DMS53 treated with DMSO at 0.1 percent for 48 hours (cell line): ENCODE data around the gene PPME1.

Source experiments
- DNase-seq: peaks from one replicate; lab custom pipeline; 2025; ENCODE audit not compliant: unreplicated experiment; lab: John Stamatoyannopoulos, UW

The PPME1 gene

DNA sequence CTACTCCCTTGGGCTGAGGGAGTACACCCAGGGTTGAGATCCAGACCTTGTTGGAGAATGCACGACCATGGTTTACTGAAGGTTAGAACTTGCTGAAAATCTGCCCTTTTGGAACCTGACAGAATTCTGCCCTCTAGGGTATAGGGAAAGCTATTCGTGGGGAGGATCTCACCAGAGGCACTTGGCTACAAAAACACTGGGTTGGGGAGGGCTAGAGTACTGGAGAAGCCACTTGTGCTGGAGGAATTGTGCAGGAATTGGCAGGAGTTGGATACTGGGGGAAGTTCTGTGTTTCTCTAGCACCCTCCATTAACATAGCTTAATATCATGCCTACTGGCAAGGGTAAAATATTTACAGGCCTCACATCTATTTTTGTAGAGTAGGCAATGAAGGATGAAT, 55.8 kb downstream of the PPME1 start:
- DNase-seq, result no peak

GRCh38 chr11:74232311-74232950, 61.3 kb downstream of the PPME1 start:
- no peak for DNase-seq

- no peak for DNase-seq
These were observed 62.6 kb downstream of the PPME1 start for GRCh38 chr11:74233683-74234082.

DNA sequence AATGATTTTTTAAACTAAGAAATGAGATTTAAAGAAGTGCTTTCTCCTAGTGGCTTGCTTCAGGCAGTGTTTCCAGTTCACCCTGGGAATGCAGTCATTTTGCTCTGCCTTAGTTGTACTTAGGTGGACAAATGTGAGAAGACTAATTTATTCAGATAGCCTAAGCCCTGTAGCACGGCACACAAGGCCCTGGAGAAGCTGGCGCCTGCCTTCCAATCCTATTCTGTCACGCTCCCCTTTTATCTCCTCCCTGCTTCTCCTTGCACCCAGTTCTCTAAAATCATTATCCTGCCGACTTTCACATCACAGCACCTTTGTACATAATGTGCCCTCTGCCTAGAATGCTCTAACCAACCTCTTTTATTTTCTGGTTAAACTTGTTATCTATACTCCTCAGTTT, 64.0 kb downstream of the PPME1 start:
- no peak for DNase-seq

DNA sequence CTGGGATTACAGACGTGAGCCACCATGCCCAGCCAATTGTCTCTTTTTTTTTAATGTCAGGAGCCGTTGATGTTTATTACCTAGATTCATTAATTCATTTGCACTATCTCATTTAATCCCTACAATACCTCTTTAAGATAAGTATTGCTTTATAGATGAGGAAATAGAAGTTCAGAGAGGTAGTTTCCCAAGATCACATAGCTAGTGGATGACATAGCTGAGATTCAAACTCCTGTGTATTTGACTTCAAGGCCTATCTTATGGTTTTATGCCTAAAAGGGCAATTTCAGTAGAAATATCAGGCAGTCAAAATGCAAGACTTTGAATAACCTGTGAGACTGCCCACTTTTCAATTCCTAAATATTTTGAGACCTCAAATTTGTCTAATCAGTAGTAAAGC, 66.5 kb downstream of the PPME1 start:
- DNase-seq, result no peak

- DNase-seq, result no peak
These were observed 67.2 kb downstream of the PPME1 start for GRCh38 chr11:74238243-74238642.

GRCh38 chr11:74248469-74248868, 77.4 kb downstream of the PPME1 start:
- no peak for DNase-seq

GRCh38 chr11:74249496-74249895, 78.4 kb downstream of the PPME1 start:
- DNase-seq, result no peak

DNA sequence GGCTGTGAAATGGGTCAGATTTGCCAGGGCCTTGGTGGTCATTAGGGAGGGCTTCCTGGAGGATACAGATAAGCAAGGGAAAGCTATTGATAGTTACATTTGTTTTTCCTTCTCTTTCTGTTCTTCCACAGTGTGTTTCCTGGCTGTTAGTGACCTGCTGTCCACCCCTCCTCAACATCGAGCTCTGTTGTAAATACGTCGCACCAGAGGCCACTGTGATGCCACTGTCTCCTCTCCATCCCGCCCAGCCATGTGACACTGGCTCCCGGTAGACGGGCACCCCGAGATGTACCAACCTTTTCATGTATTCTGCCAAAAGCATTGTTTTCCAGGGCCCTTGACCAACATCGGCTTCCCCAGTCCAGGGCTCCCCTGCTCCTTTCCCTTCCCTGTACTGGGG, 82.3 kb downstream of the PPME1 start:
- DNase-seq, result no peak

DNA sequence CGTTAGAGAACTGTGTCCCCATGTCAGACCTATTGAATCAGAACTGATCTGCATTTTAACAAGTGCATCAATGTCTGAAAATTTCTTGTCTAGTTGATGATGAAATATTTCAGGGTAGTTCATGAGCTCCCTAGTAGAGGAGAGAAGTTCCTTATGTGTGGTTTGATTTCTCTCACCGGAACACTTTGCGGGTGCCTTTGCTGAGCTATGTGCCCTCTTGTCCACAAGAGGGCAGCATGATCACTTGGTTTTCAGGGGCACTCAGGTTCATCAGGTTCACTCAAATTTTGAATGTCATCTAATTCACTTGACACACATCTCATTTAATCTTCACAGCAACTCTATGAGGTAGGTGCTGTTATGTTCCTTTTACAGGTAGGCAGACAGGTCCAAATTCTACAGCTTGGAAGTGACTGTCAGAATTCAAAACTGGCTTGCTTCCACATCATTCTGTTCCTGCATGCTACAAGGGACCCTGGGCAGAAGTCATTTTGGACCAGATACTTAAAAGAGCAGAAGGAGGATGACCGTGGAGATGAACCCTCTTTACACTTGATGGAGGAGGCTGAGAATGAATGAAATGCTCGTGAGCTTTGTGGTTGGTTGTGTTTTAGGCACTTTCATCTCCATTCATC, 84.8 kb downstream of the PPME1 start:
- DNase-seq, result peak; percentile 89

GRCh38 chr11:74256378-74257133, 85.5 kb downstream of the PPME1 start:
- no peak for DNase-seq

DNA sequence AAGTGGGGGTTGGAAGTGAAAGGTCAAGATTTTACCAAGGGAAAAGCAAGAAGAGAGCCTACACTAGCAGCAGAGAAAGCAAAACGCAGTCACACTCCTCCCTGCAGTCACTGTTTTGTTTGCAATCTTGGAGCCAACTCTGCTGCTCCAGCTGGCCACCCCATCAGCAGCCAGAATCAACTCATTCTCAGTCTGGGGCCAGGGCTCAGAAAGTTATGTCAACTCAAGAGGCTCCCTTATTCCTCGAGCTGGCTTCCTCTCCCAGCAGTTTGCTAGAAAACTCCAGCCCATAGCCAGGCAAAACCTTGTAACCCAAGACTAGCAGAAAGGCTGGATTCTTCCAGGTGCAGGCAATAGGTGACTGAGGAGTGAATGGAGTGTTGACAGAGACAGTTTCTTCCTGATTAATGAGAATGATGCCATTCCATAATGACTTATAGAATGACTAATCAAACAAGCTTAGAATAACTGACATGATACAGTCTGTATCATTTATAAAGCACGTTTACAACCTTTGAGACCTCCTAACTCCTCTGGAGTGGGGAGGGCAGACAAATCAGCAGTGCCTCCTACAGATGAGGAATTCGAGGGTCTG, 87.0 kb downstream of the PPME1 start:
- DNase-seq, result no peak

- no peak for DNase-seq
These were observed 91.6 kb downstream of the PPME1 start for GRCh38 chr11:74262725-74263124.

- DNase-seq, result no peak
These were observed 94.2 kb downstream of the PPME1 start for GRCh38 chr11:74265256-74265655.

DNA sequence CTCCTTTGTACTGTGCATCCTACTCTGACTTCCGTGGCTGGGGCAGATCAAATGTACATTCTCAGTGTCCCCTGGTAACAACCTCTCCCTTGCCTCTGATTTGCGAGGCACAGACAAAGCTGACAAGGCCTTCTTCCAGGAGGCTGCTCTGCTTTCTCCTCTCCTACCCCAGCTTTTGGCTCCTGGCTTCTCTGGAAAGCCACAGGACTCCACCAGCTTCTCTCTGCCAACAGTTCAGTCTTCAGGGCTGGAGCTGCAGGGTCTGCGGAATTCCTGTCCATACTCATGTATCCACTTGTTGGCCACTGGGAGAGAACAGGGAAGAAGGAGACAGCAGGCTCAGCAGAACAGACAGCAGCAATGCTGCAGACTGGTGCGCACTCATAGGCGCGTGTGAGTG, 95.9 kb downstream of the PPME1 start:
- DNase-seq, result no peak

- DNase-seq, result no peak
These were observed 97.4 kb downstream of the PPME1 start for GRCh38 chr11:74268456-74268855.

- no peak for DNase-seq
These were observed 98.2 kb downstream of the PPME1 start for GRCh38 chr11:74269161-74269811.

- DNase-seq, result no peak
These were observed 101.2 kb downstream of the PPME1 start for GRCh38 chr11:74272276-74272675.

GRCh38 chr11:74276581-74276980, 105.5 kb downstream of the PPME1 start:
- no peak for DNase-seq

- DNase-seq, result no peak
These were observed 107.0 kb downstream of the PPME1 start for GRCh38 chr11:74278103-74278502.

DNA sequence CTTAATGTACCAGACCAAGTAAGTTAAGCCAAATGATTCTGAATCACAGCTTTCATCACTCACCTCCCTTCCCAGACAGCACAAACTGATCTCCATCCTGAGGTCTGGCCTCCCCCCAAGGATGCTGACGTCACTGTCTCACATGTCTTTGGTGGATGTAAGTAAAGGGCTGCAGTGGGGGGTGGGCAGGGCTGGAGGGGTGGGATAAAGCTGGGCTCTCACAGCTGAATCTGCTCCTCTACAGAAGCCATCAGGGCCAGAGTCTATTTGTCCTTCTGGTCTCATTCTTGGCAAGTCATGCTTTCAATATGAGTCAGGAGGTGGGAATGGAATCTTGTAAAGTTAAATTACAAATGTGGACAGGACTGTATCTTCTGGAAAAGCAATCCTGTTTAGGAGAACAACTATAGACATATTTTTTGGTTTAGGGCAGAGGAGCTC, 107.7 kb downstream of the PPME1 start:
- DNase-seq, result no peak
